AG20443 (cell line): ENCODE data around the gene ROR1.
"Not testable (repeated sequence)": the region's sequence is repeated elsewhere in the genome, so short reads cannot be mapped to it uniquely, and the experiment has no call there.

Source experiments
- DNase-seq: peaks from one replicate; pipeline ENCODE4 v3.0.0; 2012; ENCODE audit warnings: low spot score, mixed read lengths

Gene ROR1

GRCh38 chr1:64104585-64104984 lies 330.8 kb downstream of the ROR1 start:
- not testable (repeated sequence) for DNase-seq

- DNase-seq = no peak
Measured at GRCh38 chr1:64107118-64107519, 333.3 kb downstream of the ROR1 start.

- no peak for DNase-seq
Measured at GRCh38 chr1:64107632-64108031, 333.8 kb downstream of the ROR1 start.

GRCh38 chr1:64110924-64111777 lies 337.3 kb downstream of the ROR1 start:
- DNase-seq = no peak

- no peak for DNase-seq
Measured at GRCh38 chr1:64111787-64112186, 338.0 kb downstream of the ROR1 start.

- peak; percentile 79 for DNase-seq
Measured at GRCh38 chr1:64112281-64112680, 338.5 kb downstream of the ROR1 start.

- no peak for DNase-seq
Measured at GRCh38 chr1:64114012-64114525, 340.3 kb downstream of the ROR1 start.

GRCh38 chr1:64116537-64116936 lies 342.7 kb downstream of the ROR1 start:
- no peak for DNase-seq

GRCh38 chr1:64117492-64117891 lies 343.7 kb downstream of the ROR1 start:
- DNase-seq = no peak

- DNase-seq = peak; percentile 27
Measured at GRCh38 chr1:64121766-64122385, 348.1 kb downstream of the ROR1 start.

GRCh38 chr1:64122588-64122987 lies 348.8 kb downstream of the ROR1 start:
- DNase-seq = peak; percentile 22

- no peak for DNase-seq
Measured at GRCh38 chr1:64124704-64125440, 351.1 kb downstream of the ROR1 start.

GRCh38 chr1:64126581-64126980 lies 352.8 kb downstream of the ROR1 start:
- no peak for DNase-seq

- DNase-seq = no peak
Measured at GRCh38 chr1:64127297-64127696, 353.5 kb downstream of the ROR1 start.

- no peak for DNase-seq
Measured at GRCh38 chr1:64129701-64130100, 355.9 kb downstream of the ROR1 start.

GRCh38 chr1:64131155-64131554 lies 357.3 kb downstream of the ROR1 start:
- no peak for DNase-seq

- DNase-seq = peak; percentile 92
Measured at GRCh38 chr1:64133036-64133435, 359.2 kb downstream of the ROR1 start.

GRCh38 chr1:64135462-64136223 lies 361.8 kb downstream of the ROR1 start:
- DNase-seq = no peak

GRCh38 chr1:64136296-64136695 lies 362.5 kb downstream of the ROR1 start:
- DNase-seq = no peak

- DNase-seq = peak; percentile 76
Measured at GRCh38 chr1:64136752-64137411, 363.1 kb downstream of the ROR1 start.

- DNase-seq = no peak
Measured at GRCh38 chr1:64137412-64137803, 363.6 kb downstream of the ROR1 start.
